Stimulated activated CD8-positive, alpha-beta memory T cell treated with anti-CD3 and anti-CD28 coated beads, Interleukin-7, amount 100 ng/mL, for 1 hour (primary cell): ENCODE measurements around the gene AADAT.
"Not testable (repeated sequence)": the region's sequence is repeated elsewhere in the genome, so short reads cannot be mapped to it uniquely, and the experiment has no call there.

ENCODE experiments used
- DNase-seq, 2 donors: peaks; one replicate each; pipeline ENCODE4 v3.0.0-alpha.2; 2020; ENCODE audit warnings: low read depth in 2 of 2

AADAT gene

GRCh38 chr4:170089668-170090351 is at the start of gene AADAT:
Gene AADAT (minus strand): TSS chr4:170089956. CDS start chr4:170089690, 266 bp downstream.
- no peak for DNase-seq

- DNase-seq, result peak; percentile 12 to 44
Observed at GRCh38 chr4:170138580-170139194, 48.9 kb upstream of the AADAT start.

- no peak for DNase-seq
Observed at GRCh38 chr4:170137927-170138326, 48.2 kb upstream of the AADAT start.

- DNase-seq, result no peak
Observed at GRCh38 chr4:170137466-170137865, 47.7 kb upstream of the AADAT start.

GRCh38 chr4:170134821-170135220 is 45.1 kb upstream of the AADAT start:
- DNase-seq, result no peak

GRCh38 chr4:170128219-170128804 is 38.6 kb upstream of the AADAT start:
- no peak for DNase-seq

- DNase-seq, result no peak
Observed at GRCh38 chr4:170127758-170128157, 38.0 kb upstream of the AADAT start.

- DNase-seq, result no peak
Observed at GRCh38 chr4:170124406-170124805, 34.6 kb upstream of the AADAT start.

GRCh38 chr4:170122252-170122651 is 32.5 kb upstream of the AADAT start:
- no peak for DNase-seq

- no peak for DNase-seq
Observed at GRCh38 chr4:170114636-170115035, 24.9 kb upstream of the AADAT start.

- not testable (repeated sequence) for DNase-seq
Observed at GRCh38 chr4:170114183-170114582, 24.4 kb upstream of the AADAT start.

GRCh38 chr4:170111546-170111945 is 21.8 kb upstream of the AADAT start:
- no peak for DNase-seq

GRCh38 chr4:170111085-170111484 is 21.3 kb upstream of the AADAT start:
- no peak for DNase-seq

GRCh38 chr4:170110285-170110672 is 20.5 kb upstream of the AADAT start:
- no peak for DNase-seq

GRCh38 chr4:170109586-170110284 is 20.0 kb upstream of the AADAT start:
- no peak for DNase-seq

- DNase-seq, result no peak
Observed at GRCh38 chr4:170106900-170107299, 17.1 kb upstream of the AADAT start.

GRCh38 chr4:170102426-170102825 is 12.7 kb upstream of the AADAT start:
- DNase-seq, result no peak

GRCh38 chr4:170098171-170098570 is 8.4 kb upstream of the AADAT start:
- DNase-seq, result not testable (repeated sequence)

- no peak for DNase-seq
Observed at GRCh38 chr4:170097681-170098080, 7.9 kb upstream of the AADAT start.

GRCh38 chr4:170093973-170094535 is 4.3 kb upstream of the AADAT start:
- no peak for DNase-seq

GRCh38 chr4:170091069-170091696 is 1.4 kb upstream of the AADAT start:
- no peak for DNase-seq
